Tibial nerve (tissue), 4 donors: ENCODE measurements around the gene TENT4B. TPM values are rescaled to one million over a fixed set of nuclear protein-coding genes. Genes with fewer than 3 reads are reported as not detected.

Source experiments
- DNase-seq, 2 donors: peaks; one replicate each; pipeline ENCODE4 v3.0.0-alpha.2; 2019; ENCODE audit warnings: low spot score in 2 of 2
- H3K27ac ChIP-seq, 4 donors: fragments of 200-600 bp; sonication (generic) in 3 of 4; one replicate each; pipeline ENCODE4 v1.5.1; 2017 to 2019; ENCODE audit warnings: mild to moderate bottlenecking in 1 of 4
- H3K27me3 ChIP-seq, 2 donors: fragments of 200-600 bp; sonication (generic) in 1 of 2; one replicate each; pipeline versions ENCODE4 v1.5.1 to v1.6.0; 2017 to 2019
- H3K36me3 ChIP-seq, 3 donors: fragments of 200-600 bp; sonication (generic); one replicate each; pipeline ENCODE4 v1.5.1; 2018 to 2019
- H3K4me1 ChIP-seq, 4 donors: fragments of 200-600 bp; sonication (generic) in 3 of 4; one replicate each; pipeline ENCODE4 v1.5.1; 2017 to 2019
- H3K4me3 ChIP-seq, 4 donors: fragments of 200-600 bp; sonication (generic) in 3 of 4; one replicate each; pipeline ENCODE4 v1.5.1; 2017 to 2019; ENCODE audit warnings: mild to moderate bottlenecking in 1 of 4, moderate library complexity in 1 of 4
- H3K9me3 ChIP-seq, 4 donors: fragments of 200-600 bp; sonication (generic) in 3 of 4; one replicate each; pipeline ENCODE4 v1.5.1; 2017 to 2019
- EP300 ChIP-seq, 2 donors: sonication (generic); formaldehyde crosslinking; IDR thresholded peaks; one replicate each; pipeline ENCODE4 v1.6.1; 2017; ENCODE audit warnings: antibody characterized with exemption in 2 of 2, mild to moderate bottlenecking in 1 of 2
- POLR2A ChIP-seq, 2 donors: fragments of 450-650 bp; IDR thresholded peaks; one replicate each; pipeline ENCODE4 v1.6.1; 2017; ENCODE audit warnings: antibody characterized with exemption in 2 of 2, mild to moderate bottlenecking in 2 of 2, moderate library complexity in 2 of 2
- WGBS, 2 donors: methylation state at CpG; one replicate each; pipeline ENCODE4 v1.1.5; 2018; 5-methylcytosine and 5-hydroxymethylcytosine counted together
- total RNA-seq, 4 donors: library from RNA; depleted of rRNA; stranded (reverse); fragments of >200 nt; gene quantifications; one replicate each; pipeline ENCODE4 v1.1.0, GENCODE V29; 2016
- TF ChIP-seq, protein P1 (sequence below), 5 experiments: fragments of 200-600 bp in 3 of 5; fragments of 450-650 bp in 2 of 5; sonication (generic) in 3 of 5; IDR thresholded peaks; one replicate each; pipeline ENCODE4 v1.5.1; 2016 to 2019; ENCODE audit warnings: antibody characterized with exemption in 5 of 5, mild to moderate bottlenecking in 3 of 5, moderate library complexity in 2 of 5

TENT4B gene
- total RNA-seq, 4 donors from 2014 or later, result 11.7 to 18.6 (median 16.5) TPM

- Histone ChIP-seq H3K4me3 (no peak overlapping the region), H3K9me3 (no peaks in the 10 kb centered on the region), H3K27ac (no peak overlapping the region), H3K36me3 (no peaks in the 10 kb centered on the region), H3K27me3 (no peaks in the 10 kb centered on the region), H3K4me1 (no peaks in the 10 kb centered on the region)
- 18 to 19% methylated on average over 2 of the region's 2 CpGs for WGBS, 2 donors
- TF ChIP-seq, protein P1, sequence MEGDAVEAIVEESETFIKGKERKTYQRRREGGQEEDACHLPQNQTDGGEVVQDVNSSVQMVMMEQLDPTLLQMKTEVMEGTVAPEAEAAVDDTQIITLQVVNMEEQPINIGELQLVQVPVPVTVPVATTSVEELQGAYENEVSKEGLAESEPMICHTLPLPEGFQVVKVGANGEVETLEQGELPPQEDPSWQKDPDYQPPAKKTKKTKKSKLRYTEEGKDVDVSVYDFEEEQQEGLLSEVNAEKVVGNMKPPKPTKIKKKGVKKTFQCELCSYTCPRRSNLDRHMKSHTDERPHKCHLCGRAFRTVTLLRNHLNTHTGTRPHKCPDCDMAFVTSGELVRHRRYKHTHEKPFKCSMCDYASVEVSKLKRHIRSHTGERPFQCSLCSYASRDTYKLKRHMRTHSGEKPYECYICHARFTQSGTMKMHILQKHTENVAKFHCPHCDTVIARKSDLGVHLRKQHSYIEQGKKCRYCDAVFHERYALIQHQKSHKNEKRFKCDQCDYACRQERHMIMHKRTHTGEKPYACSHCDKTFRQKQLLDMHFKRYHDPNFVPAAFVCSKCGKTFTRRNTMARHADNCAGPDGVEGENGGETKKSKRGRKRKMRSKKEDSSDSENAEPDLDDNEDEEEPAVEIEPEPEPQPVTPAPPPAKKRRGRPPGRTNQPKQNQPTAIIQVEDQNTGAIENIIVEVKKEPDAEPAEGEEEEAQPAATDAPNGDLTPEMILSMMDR (IDR thresholded peaks at IDR 0.05), result no peak
- no peak for TF ChIP-seq EP300 (IDR thresholded peaks at IDR 0.05)
- no peak for TF ChIP-seq POLR2A (IDR thresholded peaks at IDR 0.05)
- no peak for DNase-seq
Measured at GRCh38 chr16:50133214-50133613, 19.9 kb upstream of the TENT4B start.

- TF ChIP-seq, protein P1 (IDR thresholded peaks at IDR 0.05), result no peak
- no peak for TF ChIP-seq POLR2A (IDR thresholded peaks at IDR 0.05)
- TF ChIP-seq EP300 (IDR thresholded peaks at IDR 0.05), result no peak
- Histone ChIP-seq H3K4me1 (no peaks in the 10 kb centered on the region), H3K27me3 (no peaks in the 10 kb centered on the region), H3K9me3 (peaks cover 0 to 4% (median 0%) of the 10 kb centered on the region in 4 donors), H3K4me3 (no peak overlapping the region), H3K27ac (no peak overlapping the region), H3K36me3 (no peaks in the 10 kb centered on the region)
- DNase-seq, result no peak
Measured at GRCh38 chr16:50136399-50136798, 16.7 kb upstream of the TENT4B start.

DNA sequence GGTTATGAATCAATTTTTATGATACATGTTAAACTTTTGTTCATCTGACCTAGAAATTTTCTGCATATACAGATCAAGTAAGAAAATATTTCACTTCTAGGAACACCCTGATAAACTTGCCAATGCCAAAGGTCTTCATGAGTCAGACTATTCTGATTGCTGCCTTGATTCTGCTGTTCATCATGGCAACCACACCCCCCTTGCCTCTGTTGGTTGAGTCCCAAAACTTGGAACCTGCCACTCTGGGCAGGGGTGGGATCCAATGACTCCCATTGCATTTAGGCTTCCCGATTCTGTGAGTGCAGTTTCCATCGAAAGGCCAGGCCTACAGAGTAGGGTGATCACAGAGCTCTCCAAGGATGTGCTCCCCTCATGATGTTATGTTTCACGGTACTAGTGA is 15.8 kb upstream of the TENT4B start:
- H3K27ac ChIP-seq, result no peak overlapping the region
- no peaks in the 10 kb centered on the region for H3K36me3 ChIP-seq
- no peaks in the 10 kb centered on the region for H3K4me1 ChIP-seq
- TF ChIP-seq, protein P1 (IDR thresholded peaks at IDR 0.05), result no peak
- TF ChIP-seq EP300 (IDR thresholded peaks at IDR 0.05), result no peak
- no peak for TF ChIP-seq POLR2A (IDR thresholded peaks at IDR 0.05)
- H3K27me3 ChIP-seq, result no peaks in the 10 kb centered on the region
- 93 to 98% methylated on average over 2 to 3 of the region's 3 CpGs for WGBS, 2 donors
- no peak for DNase-seq
- H3K9me3 ChIP-seq, result peaks cover 0 to 4% (median 0%) of the 10 kb centered on the region in 4 donors
- no peak overlapping the region for H3K4me3 ChIP-seq

GRCh38 chr16:50139580-50139979 is 13.5 kb upstream of the TENT4B start:
- no peaks in the 10 kb centered on the region for H3K36me3 ChIP-seq
- no peak overlapping the region for H3K4me3 ChIP-seq
- 88 to 94% methylated on average over 1 of the region's 1 CpG for WGBS, 2 donors
- DNase-seq, result no peak
- H3K9me3 ChIP-seq, result peaks cover 0 to 4% (median 0%) of the 10 kb centered on the region in 4 donors
- no peaks in the 10 kb centered on the region for H3K27me3 ChIP-seq
- TF ChIP-seq EP300 (IDR thresholded peaks at IDR 0.05) (no peak), POLR2A (IDR thresholded peaks at IDR 0.05) (no peak)
- TF ChIP-seq, protein P1 (IDR thresholded peaks at IDR 0.05), result no peak
- H3K27ac ChIP-seq, result no peak overlapping the region
- H3K4me1 ChIP-seq, result no peaks in the 10 kb centered on the region

- Histone ChIP-seq H3K4me3 (no peak overlapping the region), H3K4me1 (no peaks in the 10 kb centered on the region), H3K36me3 (no peaks in the 10 kb centered on the region), H3K9me3 (peaks cover 0 to 4% (median 0%) of the 10 kb centered on the region in 4 donors), H3K27me3 (no peaks in the 10 kb centered on the region), H3K27ac (no peak overlapping the region)
- WGBS, 2 donors, result 66 to 68% methylated on average over 2 of the region's 2 CpGs
- TF ChIP-seq POLR2A (IDR thresholded peaks at IDR 0.05), result no peak
- no peak for TF ChIP-seq EP300 (IDR thresholded peaks at IDR 0.05)
- TF ChIP-seq, protein P1 (IDR thresholded peaks at IDR 0.05), result no peak
- DNase-seq, result no peak
Measured at GRCh38 chr16:50144211-50144610, 8.9 kb upstream of the TENT4B start.
